ENCODE measurements around the gene ZNF134.

ZNF134 gene

GRCh38 chr19:57613941-57614743 lies at the start of gene ZNF134:
ZNF134 (plus strand) TSS chr19:57614242; CDS start chr19:57619469, 5,227 bp downstream.
- peak; percentile 79 for DNase-seq (ENCODE audit: low read depth)

- no peak for DNase-seq (ENCODE audit: low read depth)
These were observed 47.4 kb upstream of the ZNF134 start for GRCh38 chr19:57566396-57567265.

DNA sequence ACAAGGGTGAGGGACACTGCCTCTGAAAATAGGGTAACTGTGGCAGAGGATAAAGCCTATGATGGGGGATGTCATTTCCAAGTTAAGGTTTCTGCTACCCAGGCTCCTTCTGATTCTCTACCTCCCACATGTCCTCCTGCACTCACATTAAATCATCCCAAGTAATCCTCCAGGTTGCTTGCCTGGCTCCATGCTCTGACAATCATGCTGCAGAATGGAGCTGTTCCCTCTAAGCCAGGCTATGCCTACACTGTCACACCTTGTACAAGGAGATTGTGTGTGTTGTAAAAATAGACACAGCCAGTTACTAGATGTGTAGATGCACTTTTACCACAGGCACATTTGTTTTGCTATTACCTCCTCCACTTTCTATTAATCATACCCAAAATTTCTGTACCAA lies 43.3 kb upstream of the ZNF134 start:
- DNase-seq (ENCODE audit: low read depth): no peak

- no peak for DNase-seq (ENCODE audit: low read depth)
These were observed 41.6 kb upstream of the ZNF134 start for GRCh38 chr19:57572415-57572947.

- no peak for DNase-seq (ENCODE audit: low read depth)
These were observed 37.4 kb upstream of the ZNF134 start for GRCh38 chr19:57576661-57577060.

- peak; percentile 89 for DNase-seq (ENCODE audit: low read depth)
These were observed 35.4 kb upstream of the ZNF134 start, which contains the start of gene ZNF416 for GRCh38 chr19:57578487-57579205. ZNF416 (minus strand) TSS chr19:57578911; CDS start chr19:57578704, 207 bp downstream.

DNA sequence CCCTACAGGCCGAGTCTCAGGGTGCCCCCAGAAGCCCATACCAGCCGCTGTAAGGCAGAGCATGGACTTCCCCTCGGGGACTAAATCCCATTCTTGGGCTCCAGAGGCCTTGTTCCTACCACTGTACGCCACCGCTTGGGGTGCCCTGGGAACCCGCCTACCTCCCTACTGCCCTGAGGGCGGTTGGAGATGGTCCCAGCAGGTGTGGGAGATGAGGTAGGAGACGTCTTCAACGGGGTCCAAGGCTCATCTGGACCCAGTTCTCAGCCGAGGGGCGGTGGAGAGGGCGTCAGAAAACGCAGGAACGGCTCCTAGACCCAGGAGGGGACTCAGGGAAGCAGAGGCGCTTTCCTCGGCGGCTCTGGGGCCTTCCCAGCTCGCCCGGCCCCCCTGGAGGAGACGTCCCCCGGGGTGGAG lies 30.9 kb upstream of the ZNF134 start:
- no peak for DNase-seq (ENCODE audit: low read depth)

- DNase-seq (ENCODE audit: low read depth): peak; percentile 71
These were observed 30.3 kb upstream of the ZNF134 start, which contains the start of gene ZIK1 for GRCh38 chr19:57583521-57584416. ZIK1 (plus strand) TSS chr19:57584145; CDS start chr19:57584357, 212 bp downstream.

- DNase-seq (ENCODE audit: low read depth): no peak
These were observed 26.5 kb upstream of the ZNF134 start for GRCh38 chr19:57587529-57587928.

DNA sequence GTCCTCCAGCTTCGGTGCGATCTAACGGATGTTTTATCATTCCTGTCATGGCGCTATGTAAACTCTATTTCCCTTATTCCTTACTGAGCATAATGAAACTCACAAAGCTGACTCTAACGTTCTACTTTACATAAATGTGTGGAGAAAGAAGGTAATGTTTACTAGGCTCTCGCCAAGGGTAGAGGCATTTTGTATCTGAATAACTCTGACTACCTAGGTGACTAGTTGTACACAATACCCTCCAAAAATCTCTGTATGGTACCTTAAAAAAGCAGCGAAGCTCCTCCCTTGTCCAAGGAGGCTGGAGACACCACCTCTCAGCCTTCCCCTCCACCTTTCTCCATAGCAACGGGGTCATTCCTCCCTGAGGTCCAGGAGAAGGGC lies 14.7 kb upstream of the ZNF134 start:
- DNase-seq (ENCODE audit: low read depth): no peak

DNA sequence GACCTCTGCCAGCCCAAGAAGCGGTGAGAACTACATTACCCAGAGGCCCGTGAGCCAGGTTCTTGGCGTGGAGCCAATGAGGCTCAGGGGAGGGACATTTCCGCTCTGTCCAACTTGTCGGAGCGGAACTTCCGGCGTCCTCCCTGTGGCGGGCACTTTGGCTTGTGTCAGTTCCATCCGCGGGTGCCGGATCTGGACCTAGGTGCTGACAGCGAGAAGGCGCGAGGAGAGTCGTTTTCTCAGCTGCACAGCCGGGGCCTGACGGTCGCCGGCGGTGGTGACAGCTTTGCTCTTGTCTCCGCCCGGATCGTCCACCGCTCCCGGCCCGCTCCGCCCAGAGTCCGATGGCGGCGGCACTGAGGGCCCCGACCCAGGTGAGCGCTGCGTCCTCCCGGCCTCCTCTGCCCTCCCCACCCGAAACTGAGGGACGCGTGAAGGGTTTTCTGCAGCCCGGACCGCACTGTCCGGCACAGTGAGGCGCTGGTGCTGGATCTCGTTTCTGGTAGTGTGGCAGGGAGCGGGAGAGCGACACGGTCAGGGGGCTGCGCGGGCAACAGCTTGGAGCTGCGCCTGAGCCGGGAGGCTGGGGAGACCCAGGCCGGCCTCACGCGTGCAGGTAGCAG lies 14.2 kb upstream of the ZNF134 start, which contains the start of gene ZNF530:
Gene ZNF530 (plus strand): TSS at position 125 of the 623 bp plus-strand sequence. CDS start 4,461 bp downstream, outside the sequence.
- DNase-seq (ENCODE audit: low read depth): peak; percentile 76

DNA sequence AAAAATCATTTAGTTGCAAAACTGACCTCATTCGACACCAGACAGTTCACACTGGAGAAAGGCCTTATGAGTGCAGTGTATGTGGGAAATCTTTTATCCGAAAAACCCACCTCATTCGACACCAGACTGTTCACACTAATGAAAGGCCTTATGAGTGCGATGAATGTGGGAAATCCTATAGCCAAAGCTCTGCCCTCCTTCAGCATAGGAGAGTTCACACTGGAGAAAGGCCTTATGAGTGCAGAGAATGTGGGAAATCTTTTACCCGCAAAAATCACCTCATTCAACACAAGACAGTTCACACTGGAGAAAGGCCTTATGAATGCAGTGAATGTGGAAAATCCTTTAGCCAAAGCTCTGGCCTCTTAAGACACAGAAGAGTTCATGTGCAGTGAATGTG lies 7.1 kb upstream of the ZNF134 start:
- DNase-seq (ENCODE audit: low read depth): no peak

- no peak for DNase-seq (ENCODE audit: low read depth)
These were observed 2.9 kb upstream of the ZNF134 start for GRCh38 chr19:57611113-57611512.

- DNase-seq (ENCODE audit: low read depth): no peak
These were observed 1.3 kb downstream of the ZNF134 start for GRCh38 chr19:57615346-57615745.

DNA sequence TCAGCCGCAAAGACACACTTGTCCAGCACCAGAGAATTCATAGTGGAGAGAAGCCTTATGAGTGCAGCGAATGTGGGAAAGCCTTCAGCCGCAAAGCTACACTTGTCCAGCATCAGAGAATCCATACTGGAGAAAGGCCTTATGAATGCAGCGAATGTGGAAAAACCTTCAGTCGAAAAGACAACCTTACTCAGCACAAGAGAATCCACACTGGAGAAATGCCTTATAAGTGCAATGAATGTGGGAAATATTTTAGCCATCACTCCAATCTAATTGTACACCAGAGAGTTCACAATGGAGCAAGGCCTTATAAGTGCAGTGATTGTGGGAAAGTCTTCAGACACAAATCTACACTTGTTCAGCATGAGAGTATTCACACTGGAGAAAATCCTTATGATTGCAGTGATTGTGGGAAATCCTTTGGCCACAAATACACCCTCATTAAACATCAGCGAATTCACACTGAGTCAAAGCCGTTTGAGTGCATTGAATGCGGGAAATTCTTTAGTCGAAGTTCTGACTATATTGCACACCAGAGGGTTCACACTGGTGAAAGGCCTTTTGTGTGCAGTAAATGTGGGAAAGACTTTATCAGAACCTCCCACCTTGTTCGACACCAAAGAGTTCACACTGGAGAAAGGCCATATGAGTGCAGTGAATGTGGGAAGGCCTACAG lies 6.8 kb downstream of the ZNF134 start:
- DNase-seq (ENCODE audit: low read depth): no peak

- DNase-seq (ENCODE audit: low read depth): no peak
These were observed 9.0 kb downstream of the ZNF134 start for GRCh38 chr19:57623091-57623490.

GRCh38 chr19:57632987-57633831 lies 19.2 kb downstream of the ZNF134 start, which contains the start of gene ZNF211:
ZNF211 (plus strand) TSS chr19:57633168; CDS start chr19:57633347, 179 bp downstream.
- DNase-seq (ENCODE audit: low read depth): peak; percentile 78

- no peak for DNase-seq (ENCODE audit: low read depth)
These were observed 19.7 kb downstream of the ZNF134 start for GRCh38 chr19:57633832-57634131.

DNA sequence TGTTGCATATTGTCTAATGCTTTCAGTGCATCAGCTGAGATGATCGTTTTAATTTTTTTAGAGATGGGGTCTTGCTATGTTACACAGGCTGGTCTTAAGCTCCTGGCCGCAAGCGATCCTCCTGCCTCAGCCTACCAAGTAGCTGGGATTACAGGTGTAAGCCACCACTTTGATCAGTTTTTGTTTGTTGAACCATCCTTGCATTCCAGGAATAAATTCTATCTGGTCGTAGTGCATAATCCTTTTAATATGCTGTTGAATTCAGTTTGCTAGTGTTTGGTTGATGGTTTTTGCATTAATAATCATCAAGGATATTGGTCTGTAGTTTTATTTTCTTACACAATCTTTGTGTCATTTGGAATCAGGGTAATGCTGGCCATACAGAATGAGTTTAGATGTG lies 23.3 kb downstream of the ZNF134 start:
- DNase-seq (ENCODE audit: low read depth): no peak
